BLaER1 treated with 17β-estradiol and CSF1 and Interleukin-3, amounts not matched to agents 10 nM and 100 nM (cell line): ENCODE measurements around the gene DCAF8L2.
"Not testable (repeated sequence)": the region's sequence is repeated elsewhere in the genome, so short reads cannot be mapped to it uniquely, and the experiment has no call there.

Experiments used
- H3K27ac ChIP-seq, 11 experiments: shearing (Covaris generic); formaldehyde crosslinking; 2 replicates each; pipeline ENCODE4 v1.8.1; 2022
- H3K27me3 ChIP-seq, 11 experiments: shearing (Covaris generic); formaldehyde crosslinking; 2 replicates each; pipeline ENCODE4 v1.8.1; 2022
- H3K36me3 ChIP-seq, 11 experiments: shearing (Covaris generic); formaldehyde crosslinking; 2 replicates each; pipeline ENCODE4 v1.8.1; 2022
- H3K4me1 ChIP-seq, 10 experiments: shearing (Covaris generic); formaldehyde crosslinking; 2 replicates each; pipeline ENCODE4 v1.8.1; 2022
- H3K4me2 ChIP-seq, 11 experiments: shearing (Covaris generic); formaldehyde crosslinking; 2 replicates each; pipeline ENCODE4 v1.8.1; 2022
- H3K4me3 ChIP-seq, 10 experiments: shearing (Covaris generic); formaldehyde crosslinking; 2 replicates each; pipeline ENCODE4 v1.8.1; 2022
- H3K9ac ChIP-seq, 11 experiments: shearing (Covaris generic); formaldehyde crosslinking; 2 replicates each; pipeline ENCODE4 v1.8.1; 2022
- H3K9me3 ChIP-seq, 11 experiments: shearing (Covaris generic); formaldehyde crosslinking; replicated peaks in 1 of 11; 2 replicates each; pipeline ENCODE4 v1.8.1; 2022
- H4K20me1 ChIP-seq, 11 experiments: shearing (Covaris generic); formaldehyde crosslinking; 2 replicates each; pipeline ENCODE4 v1.8.1; 2022
- Cebpa-rat ChIP-seq, 11 experiments: shearing (Covaris generic); IDR thresholded peaks; 2 replicates each; pipeline ENCODE4 v1.8.1; 2022

DCAF8L2 gene

DNA sequence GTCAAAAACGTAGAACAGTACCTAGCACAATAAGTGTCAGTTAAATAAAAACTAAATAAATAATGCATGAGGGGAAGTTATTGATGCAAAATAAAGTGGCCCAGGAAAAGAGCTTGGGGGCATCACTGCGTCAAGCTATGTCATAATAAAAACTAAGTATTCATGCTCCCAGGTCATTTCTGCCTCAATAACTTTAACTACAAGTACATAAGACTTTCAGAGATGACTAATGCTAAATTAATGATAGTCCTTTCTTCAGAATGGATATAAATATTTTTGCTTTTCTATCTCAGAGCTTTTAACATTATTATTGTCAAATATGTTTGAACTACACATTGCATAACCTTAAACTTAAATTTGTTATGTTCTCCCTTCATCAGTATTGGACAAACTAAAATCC, 125.5 kb downstream of the DCAF8L2 start:
- Histone ChIP-seq H3K4me3 (no peak overlapping the region), H3K27me3 (peaks cover 59 to 97% (median 87%) of the 10 kb centered on the region in 11 experiments), H3K4me2 (no peak overlapping the region), H3K27ac (no peak overlapping the region), H4K20me1 (no peaks in the 10 kb centered on the region), H3K4me1 (no peaks in the 10 kb centered on the region), H3K9me3 (peaks cover 0 to 14% (median 7%) of the 10 kb centered on the region in 11 experiments; a peak in 6 of 22 replicates), H3K36me3 (no peaks in the 10 kb centered on the region), H3K9ac (no peak overlapping the region)
- no peak for TF ChIP-seq Cebpa-rat (IDR thresholded peaks at IDR 0.05)

DNA sequence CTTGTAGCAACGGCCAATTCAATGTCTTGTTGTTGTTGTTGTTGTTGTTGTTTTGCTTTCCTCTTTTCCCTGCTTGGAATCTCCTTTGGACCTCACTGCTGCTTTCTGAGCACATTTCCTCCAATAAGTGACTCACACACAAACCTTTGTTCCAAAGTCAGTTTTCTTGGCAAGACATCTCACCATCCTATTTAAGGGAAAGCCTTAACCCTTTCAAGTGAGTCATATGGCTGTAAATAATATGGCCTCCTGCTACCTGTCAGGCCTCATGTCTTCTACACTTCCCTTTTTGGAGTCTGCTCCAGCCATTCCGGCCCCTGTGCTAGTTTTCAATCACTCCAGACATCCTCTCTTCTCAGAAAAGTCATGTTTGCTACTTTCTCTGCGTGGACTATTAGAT, 138.1 kb downstream of the DCAF8L2 start:
- Histone ChIP-seq H3K9me3 (no peaks in the 10 kb centered on the region), H3K9ac (no peak overlapping the region), H4K20me1 (no peaks in the 10 kb centered on the region; a peak in 2 of 22 replicates), H3K27ac (no peak overlapping the region), H3K4me3 (no peak overlapping the region), H3K4me2 (no peak overlapping the region), H3K36me3 (no peaks in the 10 kb centered on the region), H3K27me3 (peaks cover 71 to 97% (median 92%) of the 10 kb centered on the region in 11 experiments), H3K4me1 (0 out of 20 replicates have a peak, but pooled peaks cover 0 to 3% (median 0%) of the 10 kb centered on the region in 10 experiments)
- TF ChIP-seq Cebpa-rat (IDR thresholded peaks at IDR 0.05): no peak

DNA sequence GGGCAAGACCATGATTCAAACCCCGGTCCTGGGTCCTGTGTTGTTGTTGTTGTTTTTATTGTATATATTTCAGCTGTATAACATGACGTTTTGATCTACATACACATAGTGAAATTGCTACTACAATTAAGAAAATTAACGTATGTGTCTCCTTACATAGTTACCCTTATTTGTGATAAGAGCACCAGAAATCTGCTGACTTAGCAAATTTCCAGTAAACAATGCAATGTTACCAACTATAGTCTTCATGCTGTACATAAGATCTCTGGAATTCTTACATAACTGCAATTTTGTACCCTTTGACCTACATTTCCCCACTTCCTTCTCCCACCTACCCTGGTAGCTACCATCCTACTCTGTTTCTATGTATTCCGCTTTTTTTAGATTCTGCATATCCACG, 141.8 kb downstream of the DCAF8L2 start:
- no peak overlapping the region for H3K9ac ChIP-seq
- no peak overlapping the region for H3K4me3 ChIP-seq
- no peak overlapping the region for H3K4me2 ChIP-seq
- H3K9me3 ChIP-seq: no peaks in the 10 kb centered on the region
- no peak overlapping the region for H3K27ac ChIP-seq
- no peak for TF ChIP-seq Cebpa-rat (IDR thresholded peaks at IDR 0.05)
- 0 out of 20 replicates have a peak, but pooled peaks cover 0 to 3% (median 0%) of the 10 kb centered on the region in 10 experiments for H3K4me1 ChIP-seq
- no peaks in the 10 kb centered on the region for H3K36me3 ChIP-seq
- peaks cover 77 to 100% (median 98%) of the 10 kb centered on the region in 11 experiments for H3K27me3 ChIP-seq
- no peaks in the 10 kb centered on the region; a peak in 2 of 22 replicates for H4K20me1 ChIP-seq

DNA sequence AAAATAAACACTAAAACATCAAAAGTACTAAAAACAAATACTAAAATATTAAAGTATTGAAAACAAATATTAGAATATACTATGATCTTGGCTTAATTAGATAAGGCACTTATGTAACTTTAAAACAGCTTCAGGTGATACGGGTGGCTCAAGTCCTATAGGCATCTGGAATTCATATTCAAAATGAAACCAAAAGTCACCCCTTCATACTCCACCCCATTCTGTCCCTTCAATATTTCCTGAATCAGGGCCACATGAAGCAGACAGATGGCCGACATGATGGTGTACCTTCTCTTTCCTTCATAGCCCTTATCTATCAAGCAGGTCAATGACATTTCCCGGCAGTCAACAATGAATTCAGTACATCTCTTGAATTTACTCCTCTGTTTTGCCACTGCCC, 145.8 kb downstream of the DCAF8L2 start:
- TF ChIP-seq Cebpa-rat (IDR thresholded peaks at IDR 0.05): no peak
- Histone ChIP-seq H3K36me3 (no peaks in the 10 kb centered on the region), H3K4me1 (no peaks in the 10 kb centered on the region), H3K27ac (no peak overlapping the region), H3K4me3 (no peak overlapping the region), H4K20me1 (peaks cover 0 to 9% (median 0%) of the 10 kb centered on the region in 11 experiments; a peak in 2 of 22 replicates), H3K27me3 (peaks cover 80 to 100% (median 98%) of the 10 kb centered on the region in 11 experiments), H3K4me2 (no peak overlapping the region), H3K9me3 (no peaks in the 10 kb centered on the region), H3K9ac (no peak overlapping the region)

DNA sequence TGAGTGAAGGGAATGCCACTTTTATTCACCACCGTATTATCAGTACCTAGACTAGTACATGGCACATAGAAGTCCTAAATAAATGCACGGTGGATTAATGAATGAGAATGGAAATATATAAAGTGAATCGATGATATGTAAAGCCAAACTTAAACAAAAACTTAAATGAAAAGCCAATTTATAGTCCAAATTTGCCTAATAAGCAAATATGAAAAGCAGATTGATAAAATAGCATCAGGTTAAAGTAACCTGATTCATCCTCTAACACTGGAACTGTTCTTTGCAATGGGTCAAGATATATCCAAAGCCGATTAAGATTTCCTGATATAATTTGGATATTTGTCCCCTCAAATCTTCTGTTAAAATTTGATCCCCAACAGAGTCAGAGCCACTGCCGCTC, 150.8 kb downstream of the DCAF8L2 start:
- H3K9me3 ChIP-seq: no peaks in the 10 kb centered on the region
- H3K4me3 ChIP-seq: no peak overlapping the region
- H3K9ac ChIP-seq: no peak overlapping the region
- H3K27me3 ChIP-seq: peaks cover 64 to 99% (median 97%) of the 10 kb centered on the region in 11 experiments
- no peaks in the 10 kb centered on the region for H3K4me1 ChIP-seq
- TF ChIP-seq Cebpa-rat (IDR thresholded peaks at IDR 0.05): no peak
- H3K4me2 ChIP-seq: no peak overlapping the region
- no peaks in the 10 kb centered on the region for H3K36me3 ChIP-seq
- peaks cover 0 to 9% (median 0%) of the 10 kb centered on the region in 11 experiments; a peak in 3 of 22 replicates for H4K20me1 ChIP-seq
- no peak overlapping the region for H3K27ac ChIP-seq

DNA sequence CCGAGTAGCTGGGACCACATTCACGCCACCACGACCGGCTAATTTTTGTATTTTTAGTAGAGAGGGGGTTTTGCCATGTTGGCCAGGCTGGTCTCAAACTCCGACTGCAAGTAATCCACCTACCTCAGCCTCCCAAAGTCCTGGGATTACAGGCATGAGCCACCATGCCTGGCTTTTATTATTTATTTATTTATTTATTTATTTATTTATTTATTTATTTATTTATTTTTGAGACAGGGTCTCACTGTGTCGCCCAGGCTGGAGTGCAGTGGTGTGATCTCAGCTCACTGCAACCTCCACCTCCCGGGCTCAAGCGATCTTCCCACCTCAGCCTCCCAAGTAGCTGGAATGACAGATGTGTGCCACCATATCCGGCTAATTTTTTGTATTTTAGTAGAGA, 153.4 kb downstream of the DCAF8L2 start:
- not testable (repeated sequence) for H3K9ac ChIP-seq, H3K4me1 ChIP-seq, H3K9me3 ChIP-seq, H4K20me1 ChIP-seq, H3K36me3 ChIP-seq, H3K27ac ChIP-seq, H3K4me2 ChIP-seq, H3K4me3 ChIP-seq
- H3K27me3 ChIP-seq: peaks cover 62 to 99% (median 95%) of the 10 kb centered on the region in 11 experiments

DNA sequence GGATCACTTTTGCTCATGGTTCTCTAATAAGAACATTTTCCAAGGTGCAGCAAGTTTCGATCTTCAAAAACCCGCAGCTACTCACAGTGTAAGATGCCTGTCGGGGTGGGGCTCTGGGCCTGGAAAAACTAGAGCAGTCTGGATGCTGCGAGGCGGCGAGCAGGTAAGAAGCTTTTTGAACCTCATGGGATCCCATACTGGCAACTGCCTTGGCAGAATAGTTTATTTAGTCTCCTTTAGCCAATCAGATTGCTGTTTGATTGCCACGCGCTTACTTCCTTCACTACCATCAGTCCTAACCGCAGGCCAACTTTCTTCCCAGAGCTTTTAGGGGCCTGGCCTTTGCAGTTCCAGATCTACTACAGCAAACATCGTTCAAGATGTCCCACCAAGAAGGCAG, 156.4 kb downstream of the DCAF8L2 start:
- H3K4me1 ChIP-seq: no peaks in the 10 kb centered on the region
- no peak overlapping the region for H3K4me2 ChIP-seq
- no peak overlapping the region for H3K27ac ChIP-seq
- H3K9me3 ChIP-seq: no peaks in the 10 kb centered on the region
- no peaks in the 10 kb centered on the region; a peak in 2 of 22 replicates for H4K20me1 ChIP-seq
- H3K27me3 ChIP-seq: peaks cover 54 to 99% (median 96%) of the 10 kb centered on the region in 11 experiments
- H3K36me3 ChIP-seq: no peaks in the 10 kb centered on the region
- H3K9ac ChIP-seq: no peak overlapping the region
- no peak for TF ChIP-seq Cebpa-rat (IDR thresholded peaks at IDR 0.05)
- H3K4me3 ChIP-seq: no peak overlapping the region

DNA sequence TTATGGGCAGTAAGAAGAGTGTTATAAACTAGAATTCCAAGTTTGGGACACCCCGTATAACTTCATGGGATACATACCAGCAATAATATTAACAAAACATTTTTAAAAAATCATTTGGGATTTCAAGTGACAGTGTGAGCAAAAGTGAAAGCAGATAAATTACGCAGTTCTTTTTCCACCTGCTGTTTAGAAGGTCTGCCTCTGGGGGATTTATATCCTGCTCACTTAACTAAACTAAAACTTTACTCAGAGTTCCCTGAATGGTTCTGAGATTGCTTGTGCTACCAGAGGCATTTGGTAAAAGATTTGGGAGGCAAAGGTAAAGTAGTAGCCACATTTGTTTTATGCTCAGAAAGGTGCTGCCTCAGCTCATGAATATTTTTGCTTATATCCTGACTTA, 160.2 kb downstream of the DCAF8L2 start:
- H3K4me3 ChIP-seq, H3K4me1 ChIP-seq, H3K9me3 ChIP-seq, H4K20me1 ChIP-seq, H3K27ac ChIP-seq, H3K36me3 ChIP-seq, H3K4me2 ChIP-seq, H3K9ac ChIP-seq: not testable (repeated sequence)
- H3K27me3 ChIP-seq: peaks cover 70 to 99% (median 98%) of the 10 kb centered on the region in 11 experiments

DNA sequence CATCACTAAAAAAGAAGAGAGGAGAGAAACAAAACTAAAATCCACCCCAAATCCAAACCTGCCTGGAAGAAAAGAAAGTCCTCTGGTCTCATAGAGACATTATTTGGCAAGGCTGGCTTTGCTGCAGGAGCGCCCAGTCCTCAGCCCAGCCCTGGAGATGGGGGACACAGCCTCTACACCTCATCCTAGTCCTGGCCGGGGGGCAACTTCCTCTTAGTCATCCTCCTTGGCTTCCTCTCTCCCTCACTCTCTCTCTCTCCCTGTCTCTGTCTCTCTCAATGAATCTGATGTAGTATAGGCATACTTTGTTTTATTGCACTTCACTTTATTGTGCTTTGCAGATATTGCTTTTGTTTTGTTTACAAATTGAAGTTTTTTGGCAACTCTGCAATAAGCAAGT, 161.8 kb downstream of the DCAF8L2 start:
- H3K27me3 ChIP-seq: peaks cover 57 to 99% (median 97%) of the 10 kb centered on the region in 11 experiments

DNA sequence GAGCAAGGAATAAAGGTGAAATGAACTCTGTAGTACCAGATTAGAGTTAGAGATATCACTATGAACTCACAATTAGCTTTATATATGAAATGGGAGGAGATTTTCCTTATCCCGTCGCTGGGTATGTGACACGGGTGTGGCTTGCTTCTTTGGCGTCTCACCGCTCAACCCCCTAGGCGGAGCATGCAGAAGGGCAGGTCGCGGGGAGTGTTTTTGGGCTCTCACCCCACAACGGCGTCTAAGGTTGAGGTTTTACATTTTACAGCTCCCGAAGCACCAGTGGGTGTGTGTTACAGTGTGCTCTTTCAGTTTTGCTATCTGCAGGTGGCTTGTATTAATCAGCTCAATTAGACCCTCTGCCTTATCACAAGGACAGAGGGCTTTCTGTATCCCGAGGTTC, 175.6 kb downstream of the DCAF8L2 start:
- Histone ChIP-seq H3K4me3 (no peak overlapping the region), H3K27me3 (peaks cover 47 to 58% (median 54%) of the 10 kb centered on the region in 11 experiments), H3K4me1 (no peaks in the 10 kb centered on the region), H3K27ac (no peak overlapping the region), H3K9ac (no peak overlapping the region), H4K20me1 (no peaks in the 10 kb centered on the region; a peak in 1 of 22 replicates), H3K9me3 (peaks cover 0 to 8% (median 5%) of the 10 kb centered on the region in 11 experiments; a peak in 5 of 22 replicates), H3K36me3 (no peaks in the 10 kb centered on the region), H3K4me2 (no peak overlapping the region)
- no peak for TF ChIP-seq Cebpa-rat (IDR thresholded peaks at IDR 0.05)

More for the DNA sequence above, 161.8 kb downstream of the DCAF8L2 start:
- Histone ChIP-seq H3K4me2 (no peak overlapping the region), H3K27ac (no peak overlapping the region), H3K4me3 (no peak overlapping the region), H3K9ac (no peak overlapping the region), H4K20me1 (no peaks in the 10 kb centered on the region; a peak in 1 of 22 replicates), H3K9me3 (no peaks in the 10 kb centered on the region), H3K4me1 (no peaks in the 10 kb centered on the region), H3K36me3 (no peaks in the 10 kb centered on the region)
- TF ChIP-seq Cebpa-rat (IDR thresholded peaks at IDR 0.05): no peak
